Caki2 (cell line): Measurements from ENCODE around the gene TNFSF13B. TPM values are rescaled to one million over a fixed set of nuclear protein-coding genes. Genes with fewer than 3 reads are reported as not detected.
A peak's percentile ranks its signal among the peaks of the same experiment; 100 is the strongest.
"Not testable (repeated sequence)": the region's sequence is repeated elsewhere in the genome, so short reads cannot be mapped to it uniquely, and the experiment has no call there.

Source experiments
- DNase-seq: peaks from one replicate; pipeline ENCODE4 v3.0.0-alpha.2; 2015; ENCODE audit warnings: low read depth
- in situ Hi-C: cut with HindIII; loops from 2 replicates; pipeline ENCODE4 v1.10.0; 2016; ENCODE audit warnings: low sequenced_read_pairs, low pct_unique_long_range_greater_than_20kb, mixed read lengths
- total RNA-seq: library from RNA; depleted of rRNA; stranded (reverse); fragments of >200 nt; shearing (Covaris generic); gene quantifications from 2 replicates; pipeline ENCODE4 v1.2.3, GENCODE V29; 2014; ENCODE audit warnings: low replicate concordance

The TNFSF13B gene
- total RNA-seq, 1 experiment from 2014 or later = 0.14 TPM

DNA sequence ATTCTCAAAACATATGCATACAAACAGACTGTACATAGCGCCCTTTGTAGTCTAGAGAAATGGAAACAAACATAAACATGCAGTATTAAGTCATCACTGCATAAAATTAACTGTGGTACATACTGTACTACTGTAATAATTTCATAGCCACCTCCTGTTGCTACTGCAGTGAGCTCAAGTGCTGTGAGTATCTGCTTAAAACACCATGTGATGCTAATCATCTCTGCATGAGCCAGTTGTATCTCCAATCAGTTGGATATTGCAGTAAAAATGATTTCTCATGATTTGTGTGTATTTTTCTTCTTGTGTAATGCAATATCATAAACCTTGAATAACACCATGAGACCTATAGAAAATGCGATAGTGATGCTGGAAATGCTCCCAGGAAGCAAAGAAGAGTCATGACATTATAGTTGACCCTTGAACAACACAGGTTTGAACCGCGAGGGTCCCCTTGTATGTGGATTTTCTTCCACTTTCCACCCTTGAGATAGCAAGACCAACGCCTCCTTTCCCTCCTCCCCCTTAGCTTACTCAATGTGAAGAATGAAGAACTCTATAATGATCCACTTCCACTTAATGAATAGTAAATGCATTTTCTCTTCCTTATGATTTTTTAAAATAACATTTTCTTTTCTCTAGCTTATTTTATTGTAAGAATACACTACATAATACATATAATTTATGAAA is 4.1 kb downstream of the TNFSF13B start:
- DNase-seq = no peak
- in situ Hi-C loops = no loop called here

DNA sequence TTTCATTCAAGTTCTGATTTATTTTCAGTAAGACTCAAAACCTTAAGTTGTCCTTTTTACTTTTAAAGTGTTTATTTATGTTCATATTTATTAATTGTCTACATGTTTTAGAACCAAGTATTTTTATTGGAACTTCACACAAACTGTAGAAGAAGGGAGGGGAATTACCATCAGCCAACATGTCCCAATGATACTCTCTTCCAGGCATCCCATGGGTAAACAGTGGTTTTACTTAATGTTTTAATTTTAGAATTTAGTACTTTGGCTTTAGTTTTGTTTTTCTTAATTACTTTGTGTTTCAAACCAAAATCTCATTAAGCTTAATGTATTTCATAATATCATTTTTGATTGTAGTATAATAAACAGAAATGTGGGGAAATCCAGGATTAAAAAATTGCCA is 5.2 kb downstream of the TNFSF13B start:
- in situ Hi-C loops = no loop called here

DNA sequence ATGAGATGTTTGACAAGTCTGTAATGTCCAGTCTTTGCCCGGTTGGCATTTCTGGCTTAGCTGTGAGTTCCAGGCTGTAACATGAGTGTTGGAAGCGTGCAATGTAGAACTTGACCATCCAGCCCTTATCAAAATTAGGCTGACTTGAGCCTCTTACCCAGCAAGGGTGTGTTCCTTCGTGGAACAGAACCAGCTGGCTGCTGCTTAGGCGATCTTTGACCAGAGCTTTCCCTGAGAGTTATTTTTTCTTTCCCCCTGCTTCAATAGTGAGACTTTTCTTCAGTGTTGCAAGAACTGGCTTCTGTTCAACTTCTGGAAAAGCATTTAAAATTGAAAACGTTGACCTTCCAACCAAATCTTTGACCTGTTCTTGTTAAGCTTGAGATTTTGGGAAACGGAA is 6.5 kb downstream of the TNFSF13B start:
- in situ Hi-C loops = no loop called here
- DNase-seq = no peak

More for the DNA sequence above, 5.2 kb downstream of the TNFSF13B start:
- DNase-seq = no peak

GRCh38 chr13:108278466-108278865 is 8.9 kb downstream of the TNFSF13B start:
- no peak for DNase-seq
- in situ Hi-C loops = no loop called here

- no peak for DNase-seq
- in situ Hi-C loops = no loop called here
Observed at GRCh38 chr13:108281901-108282300, 12.4 kb downstream of the TNFSF13B start.

DNA sequence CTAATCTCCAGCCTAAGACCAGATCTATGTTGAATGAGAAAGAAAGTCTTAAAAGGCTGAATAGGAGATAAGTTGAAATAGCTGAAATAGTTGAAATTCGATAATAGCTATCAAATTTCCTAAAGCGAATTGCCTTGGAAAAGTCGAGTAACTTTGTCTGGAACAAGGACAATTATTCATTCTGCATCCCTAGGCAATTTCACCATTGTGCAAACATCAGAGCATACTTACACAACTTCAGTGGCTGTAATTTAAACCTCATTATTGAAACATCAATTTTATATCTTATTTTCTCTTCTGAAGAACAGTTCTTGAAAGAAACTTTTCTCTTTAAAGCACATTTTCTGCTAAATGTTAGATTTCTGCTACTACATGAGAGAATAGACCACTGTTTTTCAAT is 13.6 kb downstream of the TNFSF13B start:
- DNase-seq = no peak
- in situ Hi-C loops = no loop called here

DNA sequence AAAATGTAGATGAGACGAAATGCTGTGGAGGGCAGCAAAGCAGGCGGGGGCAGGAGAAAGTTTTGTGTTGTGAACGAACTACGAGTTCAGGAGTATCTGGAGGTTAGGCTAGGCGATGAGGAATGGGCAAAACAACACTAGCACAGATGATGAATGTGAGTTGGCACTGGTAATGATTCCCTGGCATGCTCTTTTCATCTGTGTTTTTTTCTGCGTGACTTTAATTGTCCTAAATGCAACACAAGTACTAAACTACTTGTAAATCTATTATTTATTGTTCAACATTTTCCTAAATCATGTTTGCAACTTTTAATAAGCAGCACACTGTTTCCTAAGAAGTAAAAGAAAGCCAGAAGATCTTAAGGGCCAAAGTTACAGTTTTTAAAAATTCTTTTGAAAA is 19.2 kb downstream of the TNFSF13B start:
- DNase-seq = no peak
- in situ Hi-C loops = no loop called here

DNA sequence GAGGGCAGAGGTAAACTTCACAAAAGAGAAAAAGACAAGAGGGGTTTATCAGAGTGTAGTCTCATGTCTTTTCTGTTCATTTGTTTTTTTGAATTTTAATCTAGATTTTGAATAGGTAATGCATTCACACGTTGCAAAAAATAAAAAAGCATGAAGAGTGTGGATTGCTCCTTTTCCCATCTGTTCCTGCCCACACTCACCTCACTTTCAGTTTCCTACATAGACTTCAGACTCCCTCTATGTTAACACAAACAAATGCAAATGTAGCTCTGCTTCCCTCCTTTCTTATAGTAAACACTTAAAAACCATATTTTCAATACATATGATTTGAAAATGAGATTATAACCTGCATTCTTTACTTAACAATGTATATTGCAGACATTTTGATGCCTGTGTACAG is 20.3 kb downstream of the TNFSF13B start:
- DNase-seq = no peak
- in situ Hi-C loops = no loop called here

DNA sequence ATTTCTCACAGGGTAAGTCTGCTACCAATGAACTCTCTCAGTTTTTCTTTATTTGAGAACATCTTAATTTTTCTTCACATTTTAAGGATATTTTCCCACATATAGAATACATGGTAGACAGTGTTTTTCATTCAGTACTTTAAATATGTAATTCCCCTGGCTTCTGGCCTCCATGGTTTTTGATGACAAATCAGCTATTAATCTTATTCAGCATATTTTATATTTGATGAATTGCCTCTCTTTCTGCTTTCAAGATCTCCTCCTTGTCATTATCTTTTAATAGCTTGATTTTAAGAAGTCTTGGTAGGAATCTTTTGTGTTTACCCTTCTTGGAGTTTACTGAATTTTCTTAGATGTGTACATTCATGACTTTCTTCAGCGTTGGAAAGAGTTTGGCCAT is 27.6 kb downstream of the TNFSF13B start:
- no peak for DNase-seq
- in situ Hi-C loops = no loop called here

GRCh38 chr13:108302279-108302678 is 32.8 kb downstream of the TNFSF13B start:
- in situ Hi-C loops = no loop called here
- DNase-seq = no peak

- DNase-seq = no peak
- in situ Hi-C loops = no loop called here
Observed at GRCh38 chr13:108304170-108305016, 34.9 kb downstream of the TNFSF13B start.

DNA sequence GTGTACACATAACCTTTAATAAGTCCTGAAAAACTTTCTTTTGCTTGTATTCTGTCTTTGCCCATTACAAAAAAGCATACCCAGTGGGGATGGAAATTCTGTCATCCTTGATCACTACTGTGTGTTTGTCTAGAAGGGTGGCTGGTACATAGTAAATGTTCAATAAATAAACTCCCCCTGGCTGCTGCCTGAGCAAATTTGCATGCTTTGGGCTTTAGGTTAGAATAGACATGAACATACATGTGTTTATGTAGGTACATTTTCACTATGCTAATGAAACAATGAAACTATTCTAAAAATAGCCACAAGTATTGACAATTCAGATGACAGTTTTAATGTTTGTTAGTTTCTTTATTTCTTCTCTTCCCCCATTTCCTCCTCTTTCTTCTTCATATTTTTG is 36.1 kb downstream of the TNFSF13B start:
- no peak for DNase-seq
- in situ Hi-C loops = no loop called here

GRCh38 chr13:108306860-108307259 is 37.3 kb downstream of the TNFSF13B start:
- no peak for DNase-seq
- in situ Hi-C loops = no loop called here

DNA sequence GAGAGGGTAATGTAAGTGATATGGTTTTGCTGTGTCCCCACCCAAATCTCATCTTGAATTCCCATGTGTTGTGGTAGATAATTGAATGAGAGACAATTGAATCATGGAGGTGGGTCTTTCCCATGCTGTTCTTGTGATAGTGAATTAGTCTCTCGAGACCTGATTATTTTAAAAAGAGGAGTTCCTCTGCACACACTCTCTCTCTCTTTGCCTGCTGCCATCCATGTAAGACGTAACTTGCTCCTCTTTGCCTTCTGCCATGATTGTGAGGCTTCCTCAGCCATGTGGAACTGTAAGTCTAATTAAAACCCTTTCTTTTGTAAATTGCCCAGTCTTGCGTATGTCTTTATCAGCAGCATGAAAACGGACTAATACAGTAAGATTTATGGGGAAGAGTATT is 42.1 kb downstream of the TNFSF13B start:
- in situ Hi-C loops, DNase-seq: not testable (repeated sequence)

DNA sequence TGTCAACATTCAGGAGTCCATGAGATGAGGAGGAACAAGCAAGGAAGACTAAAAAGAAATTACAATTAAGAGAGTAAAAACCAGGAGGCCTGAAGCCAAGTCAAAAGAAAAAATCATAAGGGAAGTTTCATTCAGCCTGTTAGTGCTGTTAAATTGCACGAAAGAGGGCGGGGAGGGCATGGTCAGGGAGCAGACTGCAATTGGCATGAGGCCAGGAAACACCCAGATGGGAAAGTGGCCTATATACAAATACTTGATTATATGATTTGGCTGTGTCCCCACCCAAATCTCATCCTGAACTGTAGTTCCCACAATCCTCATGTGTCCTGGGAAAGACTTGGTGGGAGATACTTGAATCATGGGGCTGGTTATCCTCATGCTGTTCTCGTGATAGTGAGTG is 43.9 kb downstream of the TNFSF13B start:
- in situ Hi-C loops = no loop called here

DNA sequence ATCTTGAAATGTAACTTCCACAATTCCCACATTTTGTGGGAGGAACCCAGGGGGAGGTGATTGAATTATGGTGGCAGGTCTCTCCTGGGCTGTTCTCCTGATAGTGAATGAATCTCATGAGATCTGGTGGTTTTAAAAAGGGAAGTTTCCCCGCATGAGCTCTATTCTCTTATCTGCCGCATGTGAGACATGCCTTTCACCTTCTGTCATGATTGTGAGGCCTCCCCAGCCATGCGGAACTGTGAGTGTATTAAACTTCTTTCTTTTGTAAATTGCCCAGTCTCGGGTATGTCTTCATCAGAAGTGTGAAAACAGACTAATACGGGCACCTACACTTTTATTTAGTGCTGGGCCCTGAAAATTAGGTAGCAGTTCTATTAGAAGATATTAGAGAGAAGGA is 45.8 kb downstream of the TNFSF13B start:
- no peak for DNase-seq
- in situ Hi-C loops = no loop called here

More for the DNA sequence above, 43.9 kb downstream of the TNFSF13B start:
- no peak for DNase-seq

DNA sequence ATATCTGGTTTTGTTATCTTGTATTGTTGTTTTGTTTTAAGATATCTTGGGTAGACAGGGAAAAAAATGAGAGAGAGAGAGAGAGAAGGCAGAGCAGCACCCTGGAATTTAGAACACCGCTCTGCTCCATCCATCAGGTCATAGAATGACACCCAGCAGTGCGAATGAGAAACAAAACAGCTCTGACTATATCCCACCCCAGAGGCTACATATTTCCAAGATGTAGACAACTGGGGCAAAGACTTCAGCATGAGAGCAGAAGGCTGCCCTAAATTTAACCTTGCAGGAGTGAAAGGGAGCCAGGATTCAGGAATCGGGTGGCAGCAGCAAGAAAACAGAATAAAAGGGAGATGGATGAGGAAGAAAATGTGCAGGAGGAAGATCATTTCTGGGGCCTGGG is 46.5 kb downstream of the TNFSF13B start:
- in situ Hi-C loops = no loop called here
- DNase-seq = no peak

DNA sequence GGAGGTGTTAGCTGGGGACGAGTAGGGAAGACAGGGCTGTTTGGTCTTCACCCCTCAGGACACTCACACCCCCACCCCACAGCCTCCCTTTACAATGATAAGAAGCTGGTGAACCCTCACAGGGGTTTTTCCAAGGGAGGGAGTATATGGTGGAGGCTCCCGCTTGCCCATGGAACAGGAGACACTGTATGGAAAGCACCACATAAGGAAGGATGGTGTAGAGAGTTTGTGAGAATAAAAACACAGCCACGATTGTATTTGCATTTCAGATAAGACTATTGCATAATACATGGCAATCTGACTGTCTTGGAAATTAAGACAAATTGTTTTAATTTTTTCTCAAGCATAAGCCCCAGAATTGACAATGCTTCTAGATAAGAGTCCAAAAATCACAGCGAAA is 46.9 kb downstream of the TNFSF13B start:
- no peak for DNase-seq

DNA sequence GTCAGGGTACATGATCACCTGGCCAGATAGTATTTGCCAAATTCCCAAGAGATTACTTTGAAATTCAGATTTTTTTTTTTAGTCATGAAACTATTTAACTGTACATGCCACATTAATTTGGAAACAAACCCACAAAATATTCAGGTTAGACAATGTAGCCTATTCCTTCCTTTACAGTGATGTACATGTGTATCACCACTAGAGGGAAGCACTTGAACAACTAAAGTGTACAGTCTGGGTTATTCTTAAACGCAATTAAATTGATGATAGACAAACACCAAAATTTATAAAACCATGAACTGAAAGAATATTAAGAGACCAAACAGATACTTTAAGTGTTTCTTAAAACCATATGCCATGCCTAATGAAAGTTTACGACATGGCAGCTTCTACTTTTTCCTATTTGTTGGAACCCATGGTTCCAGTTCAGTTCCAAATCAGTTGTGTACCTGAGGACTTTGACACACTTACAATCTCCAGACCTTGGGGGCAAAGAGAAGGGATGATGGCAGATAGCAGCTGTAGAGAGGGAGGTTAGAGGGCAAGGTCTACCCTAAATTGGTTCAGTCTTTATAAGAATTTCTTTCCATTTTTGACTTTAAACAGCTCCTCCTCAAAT is 52.8 kb downstream of the TNFSF13B start:
- in situ Hi-C loops = no loop called here
- peak; percentile 11 for DNase-seq

More for the DNA sequence above, 46.9 kb downstream of the TNFSF13B start:
- in situ Hi-C loops = no loop called here
